ENCODE data around the gene TCF7L1. TPM values are rescaled to one million over a fixed set of nuclear protein-coding genes. Genes with fewer than 3 reads are reported as not detected.
A peak's percentile ranks its signal among the peaks of the same experiment; 100 is the strongest.

Gene TCF7L1
- total RNA-seq, 1 donor from 2014 or later = 1.4 TPM

DNA sequence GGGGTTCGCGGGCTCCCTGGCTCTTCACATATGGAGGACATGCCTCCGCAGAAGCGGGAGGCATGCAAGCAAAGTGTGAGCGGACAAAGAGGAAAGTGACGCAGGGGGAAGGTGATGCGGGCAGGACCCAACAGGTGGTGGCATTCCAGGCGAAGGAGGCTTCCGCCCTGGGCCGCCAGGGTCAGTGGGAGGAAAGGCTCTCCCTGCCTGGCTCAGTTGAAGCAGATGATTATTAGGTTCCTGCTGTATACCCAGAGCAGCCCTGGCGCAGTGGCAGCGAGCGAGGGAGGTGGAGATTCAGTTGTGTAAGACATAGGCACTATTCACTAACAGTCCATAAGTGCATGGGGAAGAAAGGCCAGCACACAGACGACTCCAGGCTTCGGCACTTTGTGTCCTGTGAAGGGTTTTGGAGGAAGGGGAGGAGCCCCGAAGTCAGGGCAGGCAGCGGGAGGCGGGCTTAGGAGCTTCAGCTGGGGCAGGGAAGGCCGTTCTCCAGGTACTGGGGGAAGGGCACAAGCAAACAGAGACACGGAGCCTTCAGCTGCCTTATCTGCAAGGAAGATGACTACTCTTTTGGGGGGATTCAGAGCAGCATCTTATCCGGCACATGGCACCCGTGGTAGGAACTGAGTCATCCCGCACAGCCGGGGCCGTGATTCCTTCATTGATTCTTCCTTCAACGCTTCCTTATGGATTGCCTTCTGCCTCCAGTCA is 104.8 kb downstream of the TCF7L1 start:
- H3K4me3 ChIP-seq (ENCODE audit: low read depth, low read length) = no peak overlapping the region
- TF ChIP-seq, protein P1, sequence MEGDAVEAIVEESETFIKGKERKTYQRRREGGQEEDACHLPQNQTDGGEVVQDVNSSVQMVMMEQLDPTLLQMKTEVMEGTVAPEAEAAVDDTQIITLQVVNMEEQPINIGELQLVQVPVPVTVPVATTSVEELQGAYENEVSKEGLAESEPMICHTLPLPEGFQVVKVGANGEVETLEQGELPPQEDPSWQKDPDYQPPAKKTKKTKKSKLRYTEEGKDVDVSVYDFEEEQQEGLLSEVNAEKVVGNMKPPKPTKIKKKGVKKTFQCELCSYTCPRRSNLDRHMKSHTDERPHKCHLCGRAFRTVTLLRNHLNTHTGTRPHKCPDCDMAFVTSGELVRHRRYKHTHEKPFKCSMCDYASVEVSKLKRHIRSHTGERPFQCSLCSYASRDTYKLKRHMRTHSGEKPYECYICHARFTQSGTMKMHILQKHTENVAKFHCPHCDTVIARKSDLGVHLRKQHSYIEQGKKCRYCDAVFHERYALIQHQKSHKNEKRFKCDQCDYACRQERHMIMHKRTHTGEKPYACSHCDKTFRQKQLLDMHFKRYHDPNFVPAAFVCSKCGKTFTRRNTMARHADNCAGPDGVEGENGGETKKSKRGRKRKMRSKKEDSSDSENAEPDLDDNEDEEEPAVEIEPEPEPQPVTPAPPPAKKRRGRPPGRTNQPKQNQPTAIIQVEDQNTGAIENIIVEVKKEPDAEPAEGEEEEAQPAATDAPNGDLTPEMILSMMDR (conservative IDR thresholded peaks at IDR 0.05; ENCODE audit: low read depth, low read length) = no peak
- DNase-seq (ENCODE audit: low read depth) = no peak

DNA sequence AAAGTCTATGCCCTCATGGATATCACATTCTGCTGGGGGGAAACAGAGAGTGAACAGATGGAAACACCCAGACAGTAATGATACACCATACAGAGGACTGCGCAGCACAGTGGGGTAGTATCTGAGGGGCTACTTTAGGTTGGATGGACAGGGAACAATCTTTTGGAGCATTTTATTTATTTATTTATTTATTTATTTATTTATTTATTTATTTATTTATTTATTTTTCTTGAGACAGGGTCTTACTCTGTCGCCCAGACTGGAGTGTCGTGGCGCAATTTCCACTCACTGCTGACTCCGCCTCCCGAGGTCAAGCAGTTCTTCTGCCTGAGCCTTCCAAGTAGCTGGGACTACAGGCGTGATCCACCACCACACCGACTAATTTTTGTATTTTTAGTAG is 105.4 kb downstream of the TCF7L1 start:
- TF ChIP-seq, protein P1 (conservative IDR thresholded peaks at IDR 0.05; ENCODE audit: low read depth, low read length) = no peak
- no peak for DNase-seq (ENCODE audit: low read depth)
- H3K4me3 ChIP-seq (ENCODE audit: low read depth, low read length) = no peak overlapping the region

DNA sequence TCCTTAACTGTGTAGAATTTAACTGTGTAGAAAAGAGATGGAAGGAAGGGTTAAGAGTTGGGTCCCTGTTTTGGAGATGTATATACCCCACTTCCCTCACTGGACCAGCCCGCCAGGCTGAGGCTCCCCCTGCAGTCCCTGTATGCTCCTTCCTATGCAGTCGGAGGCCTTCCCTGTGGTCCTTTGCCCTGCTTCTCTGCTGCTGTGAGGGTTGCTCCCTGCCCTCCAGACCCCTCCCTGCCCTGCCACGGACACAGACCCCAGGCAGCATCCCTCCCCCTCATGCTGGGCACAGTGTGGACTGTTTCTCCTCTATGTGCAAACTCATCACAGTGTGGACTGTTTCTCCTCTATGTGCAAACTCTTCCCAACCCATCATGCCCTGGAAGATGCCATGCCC is 105.9 kb downstream of the TCF7L1 start:
- no peak overlapping the region for H3K4me3 ChIP-seq (ENCODE audit: low read depth, low read length)
- TF ChIP-seq, protein P1 (conservative IDR thresholded peaks at IDR 0.05; ENCODE audit: low read depth, low read length) = no peak
- no peak for DNase-seq (ENCODE audit: low read depth)

DNA sequence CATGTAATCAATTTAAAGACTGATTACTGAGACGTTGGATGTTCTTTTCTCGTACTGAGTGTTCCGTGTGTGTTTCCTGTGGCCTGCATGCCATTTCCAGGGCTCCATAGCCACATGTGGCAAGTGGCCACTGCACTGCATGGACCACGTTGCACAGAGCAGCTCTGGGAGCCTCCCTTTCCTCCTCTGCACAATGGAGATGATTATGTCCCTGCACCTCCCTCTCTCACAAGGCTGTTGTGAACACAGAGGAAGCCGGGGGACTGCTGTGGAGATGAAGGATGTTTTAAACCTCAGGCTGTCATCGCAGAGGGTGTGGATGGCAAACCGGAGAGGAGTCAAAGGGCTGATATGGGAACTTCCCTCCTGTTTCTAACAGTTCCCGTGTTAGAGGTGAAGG is 106.9 kb downstream of the TCF7L1 start:
- TF ChIP-seq, protein P1 (conservative IDR thresholded peaks at IDR 0.05; ENCODE audit: low read depth, low read length) = no peak
- DNase-seq (ENCODE audit: low read depth) = no peak
- H3K4me3 ChIP-seq (ENCODE audit: low read depth, low read length) = no peak overlapping the region

DNA sequence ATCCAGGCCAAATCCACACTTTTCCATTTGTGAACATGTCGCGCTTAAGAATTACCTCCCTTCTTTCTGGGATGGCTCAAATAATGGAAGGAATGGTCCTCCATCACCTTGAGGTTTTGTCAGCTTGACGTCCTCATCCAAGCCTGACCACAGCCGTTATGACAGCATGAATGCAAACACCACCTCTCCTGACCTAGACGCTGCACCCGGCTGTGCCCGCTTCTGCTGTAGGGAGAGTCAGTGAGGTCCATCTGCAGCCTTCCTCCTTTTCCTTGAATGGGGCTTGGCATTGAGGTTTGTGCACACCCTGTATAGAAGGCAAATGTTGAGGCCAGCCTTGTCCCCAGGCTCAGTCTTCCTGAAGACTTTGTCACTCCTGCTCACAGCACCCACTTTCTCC is 109.1 kb downstream of the TCF7L1 start:
- H3K4me3 ChIP-seq (ENCODE audit: low read depth, low read length) = no peak overlapping the region
- TF ChIP-seq, protein P1 (conservative IDR thresholded peaks at IDR 0.05; ENCODE audit: low read depth, low read length) = no peak
- DNase-seq (ENCODE audit: low read depth) = no peak

DNA sequence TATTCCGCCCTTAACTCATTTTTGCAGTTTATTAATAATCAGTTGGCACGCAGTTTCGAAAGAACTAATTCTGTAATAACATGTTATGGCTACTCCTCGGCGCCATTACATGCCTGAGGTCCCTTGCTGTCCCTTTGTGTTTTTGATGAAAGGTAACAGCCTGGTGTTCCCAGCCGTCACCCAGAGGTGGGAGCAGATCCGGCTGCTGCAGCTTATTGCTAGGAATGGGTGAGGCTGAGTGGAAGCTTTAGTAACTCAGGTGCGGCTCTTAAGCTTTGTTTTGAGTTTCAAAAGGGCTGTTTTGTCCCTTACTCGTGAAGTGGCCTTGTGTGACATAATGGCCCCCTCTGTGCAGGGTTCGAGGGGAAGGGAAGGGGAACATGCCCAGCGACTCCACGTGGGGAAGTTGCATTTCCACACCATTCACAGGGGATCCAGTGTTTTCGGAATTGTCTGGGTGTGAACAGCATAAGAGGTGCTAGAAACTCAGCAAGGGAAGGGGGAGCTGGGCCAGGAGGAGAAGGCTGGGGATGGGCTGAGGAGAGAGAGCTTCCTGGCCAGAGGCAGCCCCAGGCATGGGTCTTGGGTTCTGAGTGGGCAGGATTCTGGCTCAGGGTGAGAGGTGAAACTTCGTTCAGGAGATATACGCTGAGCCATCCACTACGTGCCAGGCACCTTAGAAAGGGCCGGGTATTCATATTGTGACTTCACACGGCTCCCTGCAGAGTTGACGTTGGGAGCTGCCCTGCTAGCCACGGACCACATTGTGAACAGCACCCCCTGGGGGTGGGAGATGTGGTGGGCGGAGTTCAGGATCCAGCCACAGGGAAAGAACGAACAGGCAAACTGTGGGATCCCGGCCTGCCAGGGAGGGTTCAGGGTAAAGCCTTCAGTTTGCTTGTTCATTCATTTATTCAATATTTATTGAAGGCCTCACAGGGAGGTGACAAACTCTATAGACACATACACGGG is 110.2 kb downstream of the TCF7L1 start:
- no peak for DNase-seq (ENCODE audit: low read depth)
- H3K4me3 ChIP-seq (ENCODE audit: low read depth, low read length) = no peak overlapping the region
- TF ChIP-seq, protein P1 (conservative IDR thresholded peaks at IDR 0.05; ENCODE audit: low read depth, low read length) = peak; percentile 60
